ENCODE measurements around the gene CTF1.
"Not testable (repeated sequence)": the region's sequence is repeated elsewhere in the genome, so short reads cannot be mapped to it uniquely, and the experiment has no call there.

CTF1 gene

GRCh38 chr16:30858111-30858495 lies 38.3 kb upstream of the CTF1 start:
- H3K18ac ChIP-seq (ENCODE audit: low read length): no peak overlapping the region
- H3K9me3 ChIP-seq (ENCODE audit: insufficient read depth, low read depth, low read length): peaks cover 1% of the 10 kb centered on the region
- H2BK12ac ChIP-seq (ENCODE audit: low read length): no peak overlapping the region
- H4K12ac ChIP-seq (ENCODE audit: low read depth, low read length): no peak overlapping the region
- no peak overlapping the region for H3K9ac ChIP-seq (ENCODE audit: low read length)
- peak overlapping the region; percentile 36 for H3K4me2 ChIP-seq (ENCODE audit: low read length)
- no peaks in the 10 kb centered on the region for H3K27me3 ChIP-seq (ENCODE audit: insufficient read depth, low read length)
- H3K79me2 ChIP-seq (ENCODE audit: control insufficient read depth, insufficient read depth, low read length, poor library complexity): no peaks in the 10 kb centered on the region
- H2AFZ ChIP-seq (ENCODE audit: insufficient read depth, low read length, poor library complexity): no peak overlapping the region
- H3K14ac ChIP-seq (ENCODE audit: low read length): no peak overlapping the region
- H3K79me1 ChIP-seq (ENCODE audit: low read length): peaks cover 2% of the 10 kb centered on the region
- H3K4me3 ChIP-seq (ENCODE audit: low read depth, low read length): no peak overlapping the region
- peak; percentile 34 to 41 for DNase-seq
- H3K23ac ChIP-seq (ENCODE audit: low read length): no peak overlapping the region
- H4K91ac ChIP-seq (ENCODE audit: low read depth, low read length): no peak overlapping the region
- no peak overlapping the region for H2BK120ac ChIP-seq (ENCODE audit: insufficient read depth, low read length, poor library complexity)
- H4K8ac ChIP-seq (ENCODE audit: low read depth, low read length): no peak overlapping the region
- no CpG with 5 or more reads among the region's 3 CpGs for WGBS (ENCODE audit: extremely low coverage, insufficient coverage, insufficient read length)
- peak overlapping the region; percentile 36 for H2BK5ac ChIP-seq (ENCODE audit: low read depth, low read length, poor library complexity)
- peaks cover 2 to 18% of the 10 kb centered on the region in 2 experiments for H3K4me1 ChIP-seq (ENCODE audit: control insufficient read depth in 1 of 2, insufficient read depth in 2 of 2, low read length in 2 of 2)
- H2AK5ac ChIP-seq (ENCODE audit: low read length): no peak overlapping the region
- H3K27ac ChIP-seq (ENCODE audit: low read depth, low read length): peak overlapping the region; percentile 45
- H3K4ac ChIP-seq (ENCODE audit: low read depth, low read length): no peak overlapping the region
- no peaks in the 10 kb centered on the region for H3K36me3 ChIP-seq (ENCODE audit: control insufficient read depth in 1 of 2, insufficient read depth in 2 of 2, low read length in 2 of 2)

DNA sequence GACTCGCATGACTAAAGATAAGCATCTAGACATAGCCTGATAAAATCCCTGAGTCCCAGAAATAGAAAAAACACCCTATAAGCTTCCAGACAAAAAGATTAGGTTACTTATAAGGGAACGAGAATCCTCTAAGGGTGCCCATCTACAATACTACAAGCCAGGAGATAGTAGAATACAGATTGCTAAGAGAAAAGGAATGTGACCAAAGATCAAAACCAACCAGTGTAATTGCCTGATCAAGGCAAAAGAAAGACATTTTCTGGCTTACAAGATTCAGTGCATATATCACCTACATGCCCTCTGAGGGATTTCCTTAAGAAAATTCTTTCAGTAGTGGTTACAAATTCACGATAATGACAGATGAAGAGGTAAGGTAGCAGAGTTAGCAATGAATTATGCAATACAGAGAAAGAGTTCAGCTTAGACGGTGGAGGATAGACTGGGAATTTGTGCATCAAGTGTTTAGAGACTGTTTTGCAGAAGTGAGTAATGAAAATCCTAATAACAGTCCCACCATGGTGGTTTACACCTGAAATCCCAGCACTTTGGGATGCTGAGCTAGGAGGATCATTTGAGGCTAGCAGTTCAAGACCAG lies 37.5 kb upstream of the CTF1 start:
- Histone ChIP-seq H3K9me3 (ENCODE audit: insufficient read depth, low read depth, low read length) (peaks cover 2% of the 10 kb centered on the region), H3K4me3 (ENCODE audit: low read depth, low read length) (no peak overlapping the region), H4K91ac (ENCODE audit: low read depth, low read length) (no peak overlapping the region), H2BK12ac (ENCODE audit: low read length) (no peak overlapping the region), H3K27me3 (ENCODE audit: insufficient read depth, low read length) (no peaks in the 10 kb centered on the region), H2BK120ac (ENCODE audit: insufficient read depth, low read length, poor library complexity) (no peak overlapping the region), H2AFZ (ENCODE audit: insufficient read depth, low read length, poor library complexity) (no peak overlapping the region), H3K18ac (ENCODE audit: low read length) (no peak overlapping the region), H3K4me2 (ENCODE audit: low read length) (no peak overlapping the region), H3K79me2 (ENCODE audit: control insufficient read depth, insufficient read depth, low read length, poor library complexity) (no peaks in the 10 kb centered on the region), H3K79me1 (ENCODE audit: low read length) (peaks cover 2% of the 10 kb centered on the region), H3K9ac (ENCODE audit: low read length) (no peak overlapping the region), H2AK5ac (ENCODE audit: low read length) (no peak overlapping the region), H3K27ac (ENCODE audit: low read depth, low read length) (peak overlapping the region; percentile 45), H2BK5ac (ENCODE audit: low read depth, low read length, poor library complexity) (no peak overlapping the region), H4K8ac (ENCODE audit: low read depth, low read length) (no peak overlapping the region), H3K36me3 (ENCODE audit: control insufficient read depth in 1 of 2, insufficient read depth in 2 of 2, low read length in 2 of 2) (no peaks in the 10 kb centered on the region), H3K4ac (ENCODE audit: low read depth, low read length) (no peak overlapping the region), H3K4me1 (ENCODE audit: control insufficient read depth in 1 of 2, insufficient read depth in 2 of 2, low read length in 2 of 2) (peaks cover 2 to 18% of the 10 kb centered on the region in 2 experiments), H4K12ac (ENCODE audit: low read depth, low read length) (no peak overlapping the region), H3K14ac (ENCODE audit: low read length) (no peak overlapping the region), H3K23ac (ENCODE audit: low read length) (no peak overlapping the region)
- no CpG with 5 or more reads among the region's 4 CpGs for WGBS (ENCODE audit: extremely low coverage, insufficient coverage, insufficient read length)
- DNase-seq: peak in 1 of 2 donors; percentile 68

GRCh38 chr16:30860729-30861128 lies 35.7 kb upstream of the CTF1 start:
- H3K27ac ChIP-seq (ENCODE audit: low read depth, low read length); H4K8ac ChIP-seq (ENCODE audit: low read depth, low read length); H3K18ac ChIP-seq (ENCODE audit: low read length); H3K36me3 ChIP-seq (ENCODE audit: control insufficient read depth in 1 of 2, insufficient read depth in 2 of 2, low read length in 2 of 2); H3K23ac ChIP-seq (ENCODE audit: low read length); H3K4ac ChIP-seq (ENCODE audit: low read depth, low read length); H3K9ac ChIP-seq (ENCODE audit: low read length); H3K79me1 ChIP-seq (ENCODE audit: low read length); H2BK5ac ChIP-seq (ENCODE audit: low read depth, low read length, poor library complexity); DNase-seq; H4K91ac ChIP-seq (ENCODE audit: low read depth, low read length); H3K14ac ChIP-seq (ENCODE audit: low read length); H4K12ac ChIP-seq (ENCODE audit: low read depth, low read length); H2BK120ac ChIP-seq (ENCODE audit: insufficient read depth, low read length, poor library complexity); H3K9me3 ChIP-seq (ENCODE audit: insufficient read depth, low read depth, low read length); H2BK12ac ChIP-seq (ENCODE audit: low read length); H2AK5ac ChIP-seq (ENCODE audit: low read length); H3K27me3 ChIP-seq (ENCODE audit: insufficient read depth, low read length); H3K4me2 ChIP-seq (ENCODE audit: low read length); H3K79me2 ChIP-seq (ENCODE audit: control insufficient read depth, insufficient read depth, low read length, poor library complexity); H3K4me3 ChIP-seq (ENCODE audit: low read depth, low read length); H2AFZ ChIP-seq (ENCODE audit: insufficient read depth, low read length, poor library complexity): not testable (repeated sequence)
- H3K4me1 ChIP-seq (ENCODE audit: control insufficient read depth in 1 of 2, insufficient read depth in 2 of 2, low read length in 2 of 2): peaks cover 2 to 16% of the 10 kb centered on the region in 2 experiments
- no CpG with 5 or more reads among the region's 7 CpGs for WGBS (ENCODE audit: extremely low coverage, insufficient coverage, insufficient read length)

- not testable (repeated sequence) for H3K18ac ChIP-seq (ENCODE audit: low read length); H2AK5ac ChIP-seq (ENCODE audit: low read length); H3K4me1 ChIP-seq (ENCODE audit: control insufficient read depth in 1 of 2, insufficient read depth in 2 of 2, low read length in 2 of 2); DNase-seq; H3K79me2 ChIP-seq (ENCODE audit: control insufficient read depth, insufficient read depth, low read length, poor library complexity); H3K36me3 ChIP-seq (ENCODE audit: control insufficient read depth in 1 of 2, insufficient read depth in 2 of 2, low read length in 2 of 2); H3K4me2 ChIP-seq (ENCODE audit: low read length); H3K27me3 ChIP-seq (ENCODE audit: insufficient read depth, low read length); H3K14ac ChIP-seq (ENCODE audit: low read length); H2BK120ac ChIP-seq (ENCODE audit: insufficient read depth, low read length, poor library complexity); H4K91ac ChIP-seq (ENCODE audit: low read depth, low read length); H3K4ac ChIP-seq (ENCODE audit: low read depth, low read length); H3K79me1 ChIP-seq (ENCODE audit: low read length); H2BK12ac ChIP-seq (ENCODE audit: low read length); H3K9ac ChIP-seq (ENCODE audit: low read length); H3K23ac ChIP-seq (ENCODE audit: low read length); H3K27ac ChIP-seq (ENCODE audit: low read depth, low read length); H2BK5ac ChIP-seq (ENCODE audit: low read depth, low read length, poor library complexity); H3K4me3 ChIP-seq (ENCODE audit: low read depth, low read length); H4K8ac ChIP-seq (ENCODE audit: low read depth, low read length); H3K9me3 ChIP-seq (ENCODE audit: insufficient read depth, low read depth, low read length); H2AFZ ChIP-seq (ENCODE audit: insufficient read depth, low read length, poor library complexity); H4K12ac ChIP-seq (ENCODE audit: low read depth, low read length)
- no CpG with 5 or more reads among the region's 3 CpGs for WGBS (ENCODE audit: extremely low coverage, insufficient coverage, insufficient read length)
Measured at GRCh38 chr16:30863178-30863577, 33.2 kb upstream of the CTF1 start.
